GM11168 (cell line): ENCODE results near the gene SLC17A2.

ENCODE experiments used
- in situ Hi-C: fragments of 300-500 bp; cut with MboI; formaldehyde crosslinking; loops from one replicate; pipeline ENCODE4 v1.12.0; 2022; ENCODE audit warnings: low sequenced_read_pairs; ENCODE audit not compliant: unreplicated experiment

The SLC17A2 gene

GRCh38 chr6:25925876-25926275, 4.6 kb downstream of the SLC17A2 start:
- in situ Hi-C loops, result no loop called here

- in situ Hi-C loops, result no loop called here
Measured at GRCh38 chr6:25922301-25922700, 8.2 kb downstream of the SLC17A2 start.

GRCh38 chr6:25921525-25922203, 8.8 kb downstream of the SLC17A2 start:
- in situ Hi-C loops, result no loop called here

GRCh38 chr6:25919657-25920056, 10.8 kb downstream of the SLC17A2 start:
- in situ Hi-C loops, result no loop called here

GRCh38 chr6:25918083-25918683, 12.3 kb downstream of the SLC17A2 start:
- in situ Hi-C loops, result no loop called here

DNA sequence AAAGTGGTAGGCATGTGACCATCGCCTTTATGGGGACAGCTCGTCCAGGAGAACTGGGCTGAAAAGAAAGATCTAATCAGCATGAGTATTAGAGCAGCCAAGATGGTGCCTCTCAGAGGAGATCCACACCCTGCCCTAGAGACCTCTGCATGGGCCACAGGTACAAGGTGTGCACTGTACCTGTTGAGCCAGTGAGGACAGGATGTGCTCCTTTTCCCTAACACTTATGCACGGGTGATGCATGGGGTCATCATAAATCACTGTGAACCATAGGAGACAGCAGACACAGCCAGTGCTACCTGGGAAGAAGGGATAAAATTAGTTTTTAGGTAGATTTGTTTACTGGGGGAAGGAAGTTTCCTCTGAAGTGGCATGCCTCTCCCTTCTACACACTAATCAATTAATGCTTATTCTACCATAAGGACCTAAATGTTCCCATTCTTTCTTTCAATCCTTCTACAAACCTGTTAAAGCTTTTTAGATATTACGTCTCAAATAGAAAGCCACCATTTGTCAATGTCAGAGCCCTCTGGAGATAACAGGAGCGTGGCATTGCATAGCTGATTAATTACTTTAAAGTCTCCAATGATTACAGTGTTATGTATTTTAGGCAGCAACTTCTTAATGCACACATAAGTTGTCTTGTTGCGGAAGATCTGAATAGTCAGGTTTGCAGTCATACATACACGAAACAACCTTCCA, 13.6 kb downstream of the SLC17A2 start:
- in situ Hi-C loops, result no loop called here

DNA sequence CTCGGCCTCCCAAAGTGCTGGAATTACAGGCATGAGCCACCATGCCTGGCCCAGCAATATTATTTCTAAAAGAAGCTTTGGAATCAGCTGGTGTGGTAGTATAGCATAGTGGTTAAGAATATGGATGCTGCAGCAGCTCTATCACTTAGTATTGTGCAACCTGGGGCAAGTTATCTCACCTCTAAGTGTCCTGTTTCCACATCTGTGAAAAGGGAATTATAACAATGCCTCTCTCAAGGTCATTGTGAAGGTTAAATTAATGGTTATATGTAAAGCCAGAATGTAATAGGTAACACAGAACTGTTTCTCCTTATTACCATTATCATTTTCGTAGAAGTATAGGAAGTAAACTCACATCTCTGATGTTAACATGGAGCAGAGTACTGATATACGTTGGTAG, 14.2 kb downstream of the SLC17A2 start:
- in situ Hi-C loops, result no loop called here

- in situ Hi-C loops, result no loop called here
Measured at GRCh38 chr6:25913741-25914140, 16.8 kb downstream of the SLC17A2 start.

- in situ Hi-C loops, result no loop called here
Measured at GRCh38 chr6:25911351-25911750, 19.1 kb downstream of the SLC17A2 start.

DNA sequence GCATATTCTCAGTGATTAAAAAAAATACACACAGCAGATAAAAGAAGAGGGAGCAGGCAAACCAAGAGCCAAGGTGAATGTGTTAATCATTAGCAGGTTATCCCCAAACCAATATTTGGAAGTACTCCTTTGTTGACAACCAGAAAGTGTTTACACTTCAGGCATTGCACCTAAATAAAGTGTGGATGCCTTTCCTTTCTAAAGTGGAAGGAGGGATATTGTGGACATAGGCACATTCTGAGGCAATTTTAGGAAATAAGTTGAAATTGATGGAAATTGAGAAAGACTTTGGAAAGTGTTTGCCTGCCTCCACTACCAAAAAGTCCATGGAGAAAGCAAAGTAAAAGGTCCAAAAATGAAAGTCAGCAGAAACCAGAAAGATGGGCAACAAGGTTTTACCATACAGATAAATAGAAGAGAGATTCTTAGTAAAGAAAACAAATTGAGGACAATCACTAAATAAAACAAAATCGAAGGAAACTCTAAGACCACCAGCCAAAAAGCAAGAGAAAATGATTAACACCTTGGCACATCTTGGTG, 22.9 kb downstream of the SLC17A2 start:
- in situ Hi-C loops, result no loop called here

GRCh38 chr6:25903467-25904099, 26.9 kb downstream of the SLC17A2 start:
- in situ Hi-C loops, result no loop called here

DNA sequence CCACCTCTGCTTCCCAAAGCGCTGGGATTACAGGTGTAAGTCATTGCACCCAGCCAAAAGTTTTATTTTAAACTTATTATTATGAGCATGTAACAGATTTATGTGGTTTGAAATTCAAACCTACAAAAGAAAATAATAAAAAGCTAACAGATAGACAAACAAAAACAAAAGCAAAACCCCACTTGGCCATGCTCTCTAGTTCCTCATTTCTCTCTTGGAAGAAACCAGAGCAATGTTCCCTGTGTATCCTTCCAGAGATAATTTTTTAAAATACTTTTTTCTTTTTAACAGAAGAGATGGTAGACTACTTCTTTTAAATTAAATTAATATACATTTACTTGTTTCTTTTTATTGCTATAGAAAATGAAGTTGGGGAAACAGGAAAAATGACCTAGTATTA, 28.4 kb downstream of the SLC17A2 start:
- in situ Hi-C loops, result no loop called here

- in situ Hi-C loops, result no loop called here
Measured at GRCh38 chr6:25900843-25901242, 29.6 kb downstream of the SLC17A2 start.

- in situ Hi-C loops, result no loop called here
Measured at GRCh38 chr6:25899580-25900408, 30.7 kb downstream of the SLC17A2 start.

- in situ Hi-C loops, result no loop called here
Measured at GRCh38 chr6:25899123-25899522, 31.4 kb downstream of the SLC17A2 start.

DNA sequence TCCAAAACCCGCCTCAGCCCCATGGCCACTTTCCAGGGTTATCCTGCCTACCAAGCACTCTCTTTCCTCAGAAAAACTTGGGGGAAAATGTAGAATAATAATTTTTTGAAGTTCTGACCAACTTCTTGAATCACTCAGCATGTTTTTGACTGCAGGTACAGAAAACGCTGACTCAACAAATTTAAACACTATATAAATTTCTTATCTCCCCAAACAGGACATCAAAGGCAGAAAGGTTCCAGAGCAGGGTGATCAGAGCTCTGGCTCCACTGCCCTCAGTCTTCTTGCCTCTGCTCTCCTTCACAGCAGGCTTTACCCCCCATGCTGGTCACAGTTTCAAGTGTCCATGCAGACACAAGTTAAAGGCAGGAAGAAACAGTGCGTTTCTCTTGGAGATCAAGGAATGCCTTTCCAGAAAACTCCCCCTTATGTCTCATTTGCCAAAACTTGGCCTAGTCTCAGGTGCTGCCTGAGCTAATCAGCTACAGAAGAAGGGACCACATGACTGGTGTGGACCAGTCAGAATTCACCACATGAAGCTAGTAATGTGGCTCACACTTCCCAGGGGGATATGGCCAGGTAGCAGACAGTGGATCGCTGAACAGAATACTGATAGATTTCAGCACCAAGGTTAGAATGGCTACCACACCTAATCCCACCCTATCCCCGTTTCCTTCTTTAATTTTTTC, 32.1 kb downstream of the SLC17A2 start:
- in situ Hi-C loops, result no loop called here

DNA sequence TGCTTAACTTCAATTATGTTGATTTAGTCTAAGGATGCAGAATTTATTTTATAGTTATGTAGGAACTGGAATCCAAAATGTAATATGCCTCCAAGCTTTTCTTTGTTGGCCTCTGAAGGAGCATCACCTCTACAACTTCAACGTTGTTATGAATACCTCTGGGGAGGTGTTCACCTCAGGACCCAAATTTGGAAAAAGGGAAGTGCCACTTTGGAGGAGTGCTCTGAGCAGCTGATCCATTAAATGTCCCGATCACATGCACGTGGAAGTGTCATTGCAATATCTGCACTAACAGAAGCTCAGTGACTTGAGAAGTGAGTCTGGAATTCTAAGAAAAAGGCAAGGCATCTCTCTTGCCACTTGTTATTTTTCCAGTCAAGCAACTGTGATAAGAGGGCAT, 34.2 kb downstream of the SLC17A2 start:
- in situ Hi-C loops, result no loop called here

DNA sequence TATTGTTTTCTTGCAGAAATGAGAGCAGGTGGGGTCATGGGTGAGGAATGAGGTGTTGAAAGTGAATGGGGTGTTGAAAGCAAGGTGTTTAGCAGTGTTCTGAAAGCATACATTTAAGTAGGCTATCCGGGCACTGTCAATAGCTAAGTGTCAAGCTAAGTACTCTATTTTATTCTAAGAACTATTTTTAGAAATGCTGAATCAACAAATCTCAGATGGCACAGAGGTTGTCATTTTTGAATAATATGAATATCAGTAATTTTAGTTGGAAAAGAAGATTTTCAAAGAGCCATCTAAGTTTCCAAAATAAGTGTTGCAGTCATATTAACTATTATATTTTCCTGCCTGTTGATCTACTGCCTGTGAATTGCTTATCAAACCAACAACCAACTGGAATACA, 34.7 kb downstream of the SLC17A2 start:
- in situ Hi-C loops, result no loop called here

DNA sequence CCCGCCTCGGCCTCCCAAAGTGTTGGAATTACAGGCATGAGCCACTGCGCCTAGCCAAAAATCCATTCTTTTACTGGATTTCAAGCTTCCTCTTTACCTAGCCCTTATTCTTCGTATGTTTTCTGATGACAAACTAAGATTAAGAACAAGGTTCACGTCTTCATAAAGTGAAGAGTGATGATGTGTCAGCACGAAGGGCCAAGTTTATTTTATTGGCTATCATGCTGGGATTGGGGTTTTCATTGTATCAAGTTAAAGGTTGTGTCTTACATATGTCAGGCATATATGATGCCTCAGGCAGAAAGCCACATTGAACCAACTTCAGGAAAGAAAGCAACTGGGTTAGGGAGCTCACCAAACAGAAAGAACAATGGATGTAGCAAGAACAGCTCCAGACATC, 36.7 kb downstream of the SLC17A2 start:
- in situ Hi-C loops, result no loop called here
